GM23248 (cell line): Measurements from ENCODE around the gene IL1RAPL2.

ENCODE experiments used
- EZH2 ChIP-seq: fragments of 200-600 bp; sonication (generic); IDR thresholded peaks from 2 replicates; pipeline ENCODE4 v1.6.1; 2018; ENCODE audit warnings: antibody characterized with exemption, mild to moderate bottlenecking; ENCODE audit not compliant: insufficient read depth, poor library complexity, severe bottlenecking
- EZH2phosphoT487 ChIP-seq: fragments of 200-600 bp; sonication (generic); IDR thresholded peaks from 2 replicates; pipeline ENCODE4 v1.6.1; 2018; ENCODE audit warnings: antibody characterized with exemption, moderate library complexity, mild to moderate bottlenecking, low read depth; ENCODE audit not compliant: insufficient read depth

DNA sequence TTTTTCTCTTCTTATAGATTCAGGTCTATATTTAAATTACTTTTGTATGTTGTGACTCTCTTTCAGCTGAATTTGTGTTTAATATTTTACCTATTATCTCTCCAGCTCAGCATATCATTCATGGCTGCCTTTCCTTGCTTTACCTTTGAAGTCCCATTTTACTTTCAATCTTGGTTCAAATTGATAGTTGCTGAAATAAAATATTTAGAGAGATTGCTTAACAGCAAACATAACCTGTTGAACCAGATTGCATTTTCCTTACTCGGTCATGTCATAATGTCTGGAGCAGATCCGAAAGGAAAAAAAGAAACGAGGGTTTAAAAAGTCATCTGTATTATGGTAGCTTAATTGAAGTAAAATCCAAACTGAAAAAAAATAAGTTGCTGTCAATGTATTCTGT lies 94.1 kb downstream of the IL1RAPL2 start:
- no peak for TF ChIP-seq EZH2
- no peak for TF ChIP-seq EZH2phosphoT487
